GM20000 (cell line): Measurements from ENCODE around the gene ERCC2.

Experiments used
- DNase-seq: peaks from one replicate; pipeline ENCODE4 v3.0.0; 2012; ENCODE audit warnings: low spot score
- TF ChIP-seq, protein P1 (sequence below): IDR thresholded peaks from 2 replicates; pipeline ENCODE4 v1.5.1; 2012; ENCODE audit warnings: mild to moderate bottlenecking, control low read depth; ENCODE audit errors: extremely low read depth, missing control alignments

Gene ERCC2

DNA sequence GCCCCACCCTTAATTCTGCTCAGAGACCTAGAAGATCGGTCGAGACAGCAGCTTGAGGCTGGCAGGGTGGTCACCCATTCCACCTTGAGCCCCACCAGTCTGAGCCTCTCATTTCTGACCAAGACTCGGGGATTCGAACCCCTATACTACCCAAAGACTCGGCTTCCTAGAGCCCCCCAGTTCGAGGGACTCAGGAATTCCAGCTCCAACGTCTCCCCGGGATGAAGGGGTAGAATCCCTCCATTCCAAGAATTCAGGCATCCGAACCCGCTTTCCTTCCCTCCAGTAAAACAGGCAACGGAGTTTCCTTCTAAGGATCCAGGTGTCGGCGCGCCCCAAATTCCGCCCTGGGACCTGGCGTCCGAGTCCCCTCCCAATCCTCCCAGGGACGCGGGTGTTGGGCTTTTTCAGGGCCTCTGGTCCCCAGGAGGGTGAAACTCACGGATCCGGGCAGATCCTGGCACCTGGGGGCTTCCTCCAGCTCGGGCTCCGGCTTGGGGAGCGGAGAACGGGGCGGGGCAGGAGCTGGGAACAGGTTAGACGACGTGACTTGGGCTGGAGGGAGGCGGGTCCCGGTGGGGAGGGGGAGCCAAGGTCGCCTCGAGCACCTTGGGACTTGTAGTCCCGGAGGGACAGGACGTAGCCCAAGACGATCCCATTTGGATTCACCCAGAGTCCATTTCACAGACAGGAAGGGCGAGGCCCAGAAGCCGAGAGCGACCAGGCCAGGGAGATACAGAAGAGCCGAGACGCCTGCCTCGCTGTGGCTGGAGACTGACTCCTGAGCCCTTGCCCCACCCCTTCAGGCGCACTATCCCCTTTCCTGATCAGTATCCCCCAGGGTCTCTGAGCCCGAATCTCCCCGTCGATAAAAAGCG lies 34.4 kb upstream of the ERCC2 start, which contains the start of gene PPP1R13L:
TSS of gene PPP1R13L (minus strand) at position 513 of the 878 bp plus-strand sequence. CDS start 6,751 bp downstream, outside the sequence.
- peak; percentile 89 for DNase-seq
- TF ChIP-seq, protein P1, sequence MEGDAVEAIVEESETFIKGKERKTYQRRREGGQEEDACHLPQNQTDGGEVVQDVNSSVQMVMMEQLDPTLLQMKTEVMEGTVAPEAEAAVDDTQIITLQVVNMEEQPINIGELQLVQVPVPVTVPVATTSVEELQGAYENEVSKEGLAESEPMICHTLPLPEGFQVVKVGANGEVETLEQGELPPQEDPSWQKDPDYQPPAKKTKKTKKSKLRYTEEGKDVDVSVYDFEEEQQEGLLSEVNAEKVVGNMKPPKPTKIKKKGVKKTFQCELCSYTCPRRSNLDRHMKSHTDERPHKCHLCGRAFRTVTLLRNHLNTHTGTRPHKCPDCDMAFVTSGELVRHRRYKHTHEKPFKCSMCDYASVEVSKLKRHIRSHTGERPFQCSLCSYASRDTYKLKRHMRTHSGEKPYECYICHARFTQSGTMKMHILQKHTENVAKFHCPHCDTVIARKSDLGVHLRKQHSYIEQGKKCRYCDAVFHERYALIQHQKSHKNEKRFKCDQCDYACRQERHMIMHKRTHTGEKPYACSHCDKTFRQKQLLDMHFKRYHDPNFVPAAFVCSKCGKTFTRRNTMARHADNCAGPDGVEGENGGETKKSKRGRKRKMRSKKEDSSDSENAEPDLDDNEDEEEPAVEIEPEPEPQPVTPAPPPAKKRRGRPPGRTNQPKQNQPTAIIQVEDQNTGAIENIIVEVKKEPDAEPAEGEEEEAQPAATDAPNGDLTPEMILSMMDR = no peak

DNA sequence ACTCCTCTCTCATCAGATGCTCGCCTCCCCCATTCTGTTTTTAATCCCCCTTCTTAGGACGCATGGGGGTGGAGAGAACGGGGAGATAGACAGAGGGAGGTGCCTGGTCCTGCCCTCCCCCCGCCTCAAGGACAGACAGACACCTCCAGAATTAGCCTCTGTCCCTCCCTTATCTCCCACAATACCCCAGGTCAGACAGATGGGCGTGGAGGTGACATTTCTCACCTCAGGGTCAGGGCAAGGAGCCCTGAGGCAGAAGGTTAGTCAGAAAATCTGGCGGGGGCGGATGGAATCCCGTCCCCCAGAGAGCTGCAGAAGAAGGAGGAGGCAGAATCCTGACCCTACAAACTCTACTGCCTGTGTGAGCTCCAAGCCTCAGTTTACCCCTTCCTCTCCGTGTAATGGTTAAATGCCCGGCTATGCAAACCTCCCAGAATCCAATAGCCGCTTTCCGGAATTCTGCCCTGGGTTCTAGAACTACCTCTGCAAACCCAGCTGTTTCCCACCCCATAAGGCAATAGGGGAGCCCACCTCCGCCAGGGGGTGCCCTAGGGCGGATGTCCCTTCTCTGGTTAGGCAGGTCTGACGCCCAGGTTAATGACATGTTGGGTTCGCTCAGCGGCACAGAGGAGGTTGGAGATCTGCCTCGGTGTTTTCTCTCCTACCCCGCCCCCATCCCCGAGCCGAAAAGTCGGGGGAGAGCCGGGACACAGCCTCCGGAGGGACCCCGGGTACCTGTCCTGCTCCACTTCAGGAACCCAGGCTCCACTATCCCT lies 33.6 kb upstream of the ERCC2 start:
- peak; percentile 90 for DNase-seq
- TF ChIP-seq, protein P1 = peak; percentile 72

DNA sequence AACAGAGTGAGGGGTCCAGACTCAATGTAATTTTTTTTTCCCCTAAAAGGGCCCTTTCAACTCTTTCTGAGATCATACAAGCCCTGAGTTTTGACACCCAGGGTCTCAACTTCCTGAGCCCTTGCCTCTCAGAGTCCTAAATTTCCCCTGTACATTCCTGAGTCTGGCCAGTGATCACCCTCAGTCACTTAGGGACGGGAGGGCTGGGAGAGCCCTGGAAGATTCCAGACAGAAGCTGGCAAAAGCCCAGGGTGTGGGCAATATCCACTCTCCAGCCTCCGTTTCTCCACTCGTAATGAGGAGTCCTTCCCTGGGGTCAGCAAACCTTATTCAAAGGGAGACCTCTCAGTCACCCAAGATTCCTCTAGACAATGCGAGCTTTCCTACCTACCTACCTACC lies 32.9 kb upstream of the ERCC2 start:
- no peak for DNase-seq
- TF ChIP-seq, protein P1 = no peak

DNA sequence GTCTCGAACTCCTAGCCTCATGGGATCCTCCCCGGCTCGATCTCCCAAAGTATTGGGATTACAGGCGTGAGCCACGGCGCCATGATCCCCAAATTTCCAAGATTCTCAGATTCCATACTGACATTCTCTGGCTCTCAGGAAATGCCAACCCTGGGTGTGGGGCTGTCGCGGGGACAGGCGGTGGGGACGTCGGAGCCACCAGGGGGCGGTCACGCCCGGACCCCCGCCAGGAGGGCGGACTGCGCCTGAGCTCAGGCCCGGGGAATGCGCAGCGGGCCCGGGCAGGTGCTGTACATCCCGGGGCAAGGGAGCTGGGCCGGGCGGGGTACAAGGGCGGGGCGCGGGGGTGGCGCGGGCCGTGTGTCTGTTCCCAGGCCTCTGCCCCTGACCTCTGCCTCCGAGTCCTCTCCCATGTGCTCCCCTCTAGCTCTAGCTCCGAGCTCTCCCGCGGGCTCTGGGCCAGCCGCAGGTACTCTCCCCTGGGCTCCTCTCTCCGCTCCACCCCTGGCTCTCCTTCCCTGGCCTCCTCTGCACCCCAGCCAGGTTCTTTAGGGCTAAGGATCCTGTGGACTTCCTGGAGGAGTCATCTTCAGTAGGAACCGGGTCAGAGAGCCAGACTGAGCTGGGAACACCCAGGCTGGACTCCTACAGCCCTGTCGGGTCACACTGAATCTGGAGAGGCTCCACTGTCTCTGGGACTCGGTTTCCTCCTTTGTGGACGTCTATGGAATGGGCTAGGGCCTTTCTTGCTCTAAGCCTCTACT lies 32.1 kb upstream of the ERCC2 start:
- peak; percentile 69 for DNase-seq
- TF ChIP-seq, protein P1 = peak; percentile 56

DNA sequence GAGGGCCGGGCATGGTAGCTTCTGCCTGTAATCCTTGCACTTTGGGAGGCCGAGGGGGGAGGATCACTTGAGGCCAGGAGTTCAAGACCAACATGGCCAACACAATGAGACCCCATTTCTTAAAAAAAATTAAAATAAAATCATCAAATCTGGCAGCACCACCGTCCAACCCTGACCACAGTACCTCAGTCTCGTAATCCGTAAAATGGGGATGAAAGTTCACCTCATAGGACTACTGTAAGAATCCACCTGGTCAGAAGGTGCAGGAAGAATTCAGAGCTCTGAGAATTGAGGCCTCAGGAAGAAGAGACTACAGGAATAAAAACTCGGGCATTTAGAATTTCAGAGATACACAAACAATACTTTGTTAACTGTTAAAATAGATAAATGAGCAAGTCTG lies 31.4 kb upstream of the ERCC2 start:
- DNase-seq = no peak
- TF ChIP-seq, protein P1 = no peak

DNA sequence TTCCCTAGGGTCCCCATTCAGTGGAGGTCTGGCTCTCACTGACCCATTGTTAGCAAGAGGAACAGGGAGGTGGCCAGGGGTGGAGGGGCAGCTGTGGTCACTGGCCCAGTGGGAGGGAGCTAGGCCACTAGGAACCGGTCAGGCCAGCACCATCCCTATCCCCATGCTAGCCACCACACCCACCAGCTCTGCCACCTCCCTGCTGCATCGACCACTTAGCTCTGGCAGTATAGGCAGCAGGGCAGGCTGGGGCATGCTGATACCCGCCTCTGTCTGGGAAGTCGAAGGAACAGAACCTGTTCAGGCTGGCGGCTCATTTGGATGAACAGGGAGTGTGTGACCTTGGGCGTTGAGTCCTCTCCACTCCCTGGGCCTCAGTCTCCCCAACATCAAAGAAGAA lies 29.8 kb upstream of the ERCC2 start:
- no peak for DNase-seq
- TF ChIP-seq, protein P1 = no peak
